CD14-positive monocyte (primary cell): ENCODE data around the gene BRS3. TPM values are rescaled to one million over a fixed set of nuclear protein-coding genes. Genes with fewer than 3 reads are reported as not detected.

ENCODE experiments used
- DNase-seq, 3 donors: peaks; one replicate each; pipeline ENCODE4 v3.0.0-alpha.2; 2011 to 2022
- H2AFZ ChIP-seq: 2 replicates; pipeline ENCODE4 v1.6.0; 2012; ENCODE audit warnings: mild to moderate bottlenecking, low read depth, low read length, inconsistent platforms; ENCODE audit not compliant: insufficient read depth, poor library complexity, severe bottlenecking
- H3K27ac ChIP-seq, 2 donors: 1 replicate in 1 of 2; 2 replicates in 1 of 2; pipeline ENCODE4 v1.5.1; 2012 to 2013; ENCODE audit warnings: low read length in 2 of 2, control low read depth in 1 of 2, inconsistent platforms in 1 of 2, low read depth in 1 of 2, mild to moderate bottlenecking in 1 of 2
- H3K27me3 ChIP-seq, 2 donors: one replicate each; pipeline versions ENCODE4 v1.6.0 to v1.6.1; 2011 to 2013; ENCODE audit warnings: low read length in 2 of 2; ENCODE audit not compliant: control insufficient read depth in 2 of 2, insufficient read depth in 2 of 2
- H3K36me3 ChIP-seq, 2 donors: replicated peaks in 1 of 2; 1 replicate in 1 of 2; 2 replicates in 1 of 2; pipeline versions ENCODE4 v1.5.1 to v1.6.1; 2012 to 2013; ENCODE audit warnings: low read length in 2 of 2, control low read depth in 1 of 2, inconsistent platforms in 1 of 2, mild to moderate bottlenecking in 1 of 2; ENCODE audit not compliant: insufficient read depth in 2 of 2, control insufficient read depth in 1 of 2
- H3K4me1 ChIP-seq, 2 donors: 1 replicate in 1 of 2; 2 replicates in 1 of 2; pipeline versions ENCODE4 v1.5.1 to v1.6.1; 2012 to 2013; ENCODE audit warnings: low read length in 2 of 2, control low read depth in 1 of 2, inconsistent platforms in 1 of 2, mild to moderate bottlenecking in 1 of 2, moderate library complexity in 1 of 2; ENCODE audit not compliant: insufficient read depth in 2 of 2, control insufficient read depth in 1 of 2
- H3K4me2 ChIP-seq: replicated peaks from 2 replicates; pipeline ENCODE3; 2012; ENCODE audit warnings: low read length, moderate library complexity, mild to moderate bottlenecking; ENCODE audit not compliant: poor library complexity, severe bottlenecking; ENCODE audit errors: extremely low read depth
- H3K4me3 ChIP-seq, 3 experiments: fragments of 200-600 bp in 1 of 3; sonication (generic) in 1 of 3; replicated peaks in 1 of 3; 1 replicate in 2 of 3; 2 replicates in 1 of 3; pipeline ENCODE4 v1.5.1; 2011 to 2013; ENCODE audit warnings: low read length in 3 of 3, mild to moderate bottlenecking in 3 of 3, control low read depth in 2 of 3, low read depth in 2 of 3, inconsistent platforms in 1 of 3, moderate library complexity in 1 of 3
- H3K79me2 ChIP-seq: 2 replicates; pipeline ENCODE4 v1.6.0; 2012; ENCODE audit warnings: mild to moderate bottlenecking, control low read depth, inconsistent platforms, low read length, moderate library complexity; ENCODE audit not compliant: insufficient read depth
- H3K9ac ChIP-seq: 2 replicates; pipeline ENCODE4 v1.6.0; 2017; ENCODE audit warnings: low read length, mild to moderate bottlenecking; ENCODE audit not compliant: insufficient read depth, poor library complexity, severe bottlenecking
- H3K9me3 ChIP-seq, 2 donors: replicated peaks in 1 of 2; 1 replicate in 1 of 2; 2 replicates in 1 of 2; pipeline versions ENCODE4 v1.5.1 to v1.6.1; 2012 to 2013; ENCODE audit warnings: low read length in 2 of 2, control low read depth in 1 of 2; ENCODE audit not compliant: control insufficient read depth in 1 of 2, insufficient read depth in 1 of 2
- H4K20me1 ChIP-seq: 2 replicates; pipeline ENCODE4 v1.6.0; 2012; ENCODE audit warnings: mild to moderate bottlenecking, low read length, control low read depth, moderate library complexity; ENCODE audit not compliant: insufficient read depth
- H3K27ac Mint-ChIP-seq, 7 donors: one replicate each; pipeline ENCODE4 v1.8.0; 2020; ENCODE audit warnings: mild to moderate bottlenecking in 7 of 7, mixed read lengths in 7 of 7, moderate library complexity in 6 of 7, inconsistent platforms in 2 of 7
- H3K27me3 Mint-ChIP-seq, 3 donors: one replicate each; pipeline ENCODE4 v1.8.0; 2021 to 2022; ENCODE audit warnings: low read depth in 3 of 3, mild to moderate bottlenecking in 3 of 3, mixed read lengths in 3 of 3, moderate library complexity in 3 of 3, inconsistent platforms in 1 of 3
- H3K36me3 Mint-ChIP-seq, 2 donors: one replicate each; pipeline ENCODE4 v1.8.0; 2020; ENCODE audit warnings: mixed read lengths in 2 of 2, inconsistent platforms in 1 of 2, mild to moderate bottlenecking in 1 of 2
- H3K4me1 Mint-ChIP-seq: one replicate; pipeline ENCODE4 v1.8.0; 2020; ENCODE audit warnings: mild to moderate bottlenecking, mixed read lengths
- H3K4me3 Mint-ChIP-seq, 2 donors: one replicate each; pipeline ENCODE4 v1.8.0; 2020; ENCODE audit warnings: mild to moderate bottlenecking in 2 of 2, mixed read lengths in 2 of 2, moderate library complexity in 1 of 2
- H3K9me3 Mint-ChIP-seq, 7 donors: one replicate each; pipeline ENCODE4 v1.8.0; 2020 to 2022; ENCODE audit warnings: mixed read lengths in 7 of 7, mild to moderate bottlenecking in 6 of 7, moderate library complexity in 6 of 7, inconsistent platforms in 2 of 7
- CTCF ChIP-seq: fragments of 200-600 bp; IDR thresholded peaks from one replicate; pipeline ENCODE4 v1.8.0; 2022; ENCODE audit warnings: antibody characterized with exemption, mild to moderate bottlenecking
- whole genome bisulfite sequencing: methylation state at CpG from one replicate; pipeline ENCODE4 v1.1.5; 2013; ENCODE audit warnings: missing lambda C conversion rate; ENCODE audit not compliant: insufficient coverage; 5-methylcytosine and 5-hydroxymethylcytosine counted together
- intact Hi-C, 2 donors: fragments of 100-400 bp; cut with micrococcal nuclease; formaldehyde crosslinking; loops; one replicate each; pipeline versions ENCODE4 v1.15.0 to v1.15.1; 2023
- polyA plus RNA-seq, 3 donors: library from polyadenylated mRNA; depleted of rRNA in 1 of 3; unstranded in 2 of 3; stranded (reverse) in 1 of 3; fragments of 300-500 nt in 2 of 3; fragments of >200 nt in 1 of 3; fragmentation: Illumina TruSeq in 2 of 3; gene quantifications; 1 replicate in 2 of 3; 2 replicates in 1 of 3; pipeline ENCODE4 v1.2.3, GENCODE V29; 2012 to 2021

Gene BRS3
- polyA plus RNA-seq, 3 donors: not detected

- no peaks in the 10 kb centered on the region for H3K36me3 ChIP-seq
- intact Hi-C loops: no loop called here
- no peaks in the 10 kb centered on the region for H3K9me3 Mint-ChIP-seq
- H3K27me3 ChIP-seq: peaks cover 0 to 3% of the 10 kb centered on the region in 2 donors
- TF ChIP-seq CTCF: no peak
- H3K27ac ChIP-seq: no peak overlapping the region
- no peak overlapping the region for H2AFZ ChIP-seq
- no peak overlapping the region for H3K4me2 ChIP-seq
- no peak overlapping the region for H3K4me3 Mint-ChIP-seq
- H3K9ac ChIP-seq: no peak overlapping the region
- peaks cover 0 to 2% (median 0%) of the 10 kb centered on the region in 3 donors for H3K27me3 Mint-ChIP-seq
- no CpG with 5 or more reads among the region's 5 CpGs for WGBS
- H3K27ac Mint-ChIP-seq: no peak overlapping the region
- no peak overlapping the region for H3K4me3 ChIP-seq
- no peaks in the 10 kb centered on the region for H3K79me2 ChIP-seq
- H3K9me3 ChIP-seq: no peaks in the 10 kb centered on the region
- H3K4me1 ChIP-seq: no peaks in the 10 kb centered on the region
- H3K36me3 Mint-ChIP-seq: no peaks in the 10 kb centered on the region
- DNase-seq: no peak
- H3K4me1 Mint-ChIP-seq: no peaks in the 10 kb centered on the region
- no peaks in the 10 kb centered on the region for H4K20me1 ChIP-seq
Observed at GRCh38 chrX:136457303-136457917, 30.3 kb upstream of the BRS3 start.

- Histone ChIP-seq H3K4me1 (no peaks in the 10 kb centered on the region), H3K9me3 (no peaks in the 10 kb centered on the region), H2AFZ (no peak overlapping the region), H3K36me3 (no peaks in the 10 kb centered on the region), H3K27me3 (no peaks in the 10 kb centered on the region), H3K4me3 (no peak overlapping the region), H3K79me2 (no peaks in the 10 kb centered on the region), H3K27ac (no peak overlapping the region), H3K9ac (no peak overlapping the region), H3K4me2 (no peak overlapping the region), H4K20me1 (no peaks in the 10 kb centered on the region)
- H3K36me3 Mint-ChIP-seq: no peaks in the 10 kb centered on the region
- H3K27ac Mint-ChIP-seq: no peak overlapping the region
- TF ChIP-seq CTCF: no peak
- H3K27me3 Mint-ChIP-seq: peaks cover 0 to 13% (median 0%) of the 10 kb centered on the region in 3 donors
- peaks cover 0 to 7% (median 0%) of the 10 kb centered on the region in 7 donors for H3K9me3 Mint-ChIP-seq
- no peak for DNase-seq
- intact Hi-C loops: no loop called here
- no CpG with 5 or more reads among the region's 3 CpGs for WGBS
- no peaks in the 10 kb centered on the region for H3K4me1 Mint-ChIP-seq
- H3K4me3 Mint-ChIP-seq: no peak overlapping the region
Observed at GRCh38 chrX:136464589-136464988, 23.2 kb upstream of the BRS3 start.
